HUDEP-2 (cell line): ENCODE results near the gene ELAVL3.
"Not testable (repeated sequence)": the region's sequence is repeated elsewhere in the genome, so short reads cannot be mapped to it uniquely, and the experiment has no call there.

ENCODE experiments used
- DNase-seq, 76 experiments: peaks; one replicate each; lab custom pipeline; 2025; ENCODE audit not compliant: unreplicated experiment in 76 of 76; lab: John Stamatoyannopoulos, UW

ELAVL3 gene

GRCh38 chr19:11416346-11417052 lies 64.3 kb downstream of the ELAVL3 start:
- DNase-seq, result no peak

- DNase-seq, result no peak
These were observed 66.3 kb downstream of the ELAVL3 start for GRCh38 chr19:11414544-11414943.

GRCh38 chr19:11410682-11411081 lies 70.2 kb downstream of the ELAVL3 start:
- DNase-seq, result no peak

GRCh38 chr19:11408591-11408990 lies 72.3 kb downstream of the ELAVL3 start:
- DNase-seq, result no peak

- DNase-seq, result not testable (repeated sequence)
These were observed 74.1 kb downstream of the ELAVL3 start for GRCh38 chr19:11406703-11407236.

GRCh38 chr19:11405846-11406643 lies 74.8 kb downstream of the ELAVL3 start:
- DNase-seq, result peak in 28 of 76 experiments; percentile 8 to 54 (median 25)

- no peak for DNase-seq
These were observed 76.1 kb downstream of the ELAVL3 start for GRCh38 chr19:11404588-11405222.

- DNase-seq, result no peak
These were observed 78.9 kb downstream of the ELAVL3 start for GRCh38 chr19:11401808-11402543.
